Fibroblast of pulmonary artery (primary cell): Measurements from ENCODE around the gene SYT13.

Experiments used
- DNase-seq: peaks from one replicate; pipeline ENCODE4 v3.0.0-alpha.2; 2010; ENCODE audit warnings: low read depth
- H3K4me3 ChIP-seq: replicated peaks from 2 replicates; pipeline ENCODE4 v1.5.1; 2011; ENCODE audit warnings: low read depth, mild to moderate bottlenecking, control low read depth, low read length, moderate library complexity
- CTCF ChIP-seq: IDR thresholded peaks from 2 replicates; pipeline ENCODE4 v1.5.1; 2011; ENCODE audit warnings: mild to moderate bottlenecking, control low read depth, low read length, inconsistent platforms; ENCODE audit errors: missing control alignments

The SYT13 gene

GRCh38 chr11:45275828-45276227 is 10.3 kb downstream of the SYT13 start:
- H3K4me3 ChIP-seq: no peak overlapping the region
- TF ChIP-seq CTCF: no peak
- DNase-seq: peak; percentile 18

GRCh38 chr11:45274206-45274605 is 11.9 kb downstream of the SYT13 start:
- H3K4me3 ChIP-seq: no peak overlapping the region
- no peak for TF ChIP-seq CTCF
- DNase-seq: no peak

- no peak for TF ChIP-seq CTCF
- no peak for DNase-seq
Measured at GRCh38 chr11:45273509-45273908, 12.6 kb downstream of the SYT13 start.

GRCh38 chr11:45272701-45273100 is 13.4 kb downstream of the SYT13 start:
- no peak overlapping the region for H3K4me3 ChIP-seq
- DNase-seq: peak; percentile 27
- TF ChIP-seq CTCF: no peak

More at GRCh38 chr11:45273509-45273908, 12.6 kb downstream of the SYT13 start:
- H3K4me3 ChIP-seq: no peak overlapping the region

- TF ChIP-seq CTCF: no peak
- H3K4me3 ChIP-seq: no peak overlapping the region
- no peak for DNase-seq
Measured at GRCh38 chr11:45270946-45271716, 15.0 kb downstream of the SYT13 start.

- no peak for TF ChIP-seq CTCF
- H3K4me3 ChIP-seq: no peak overlapping the region
- no peak for DNase-seq
Measured at GRCh38 chr11:45269678-45270077, 16.5 kb downstream of the SYT13 start.
